ENCODE measurements around the gene MOGAT1. TPM values are rescaled to one million over a fixed set of nuclear protein-coding genes. Genes with fewer than 3 reads are reported as not detected.

The MOGAT1 gene
- total and polyA plus RNA-seq, 9 of the 15 experiments (the other 6 are each of a cell fraction or from before 2014, with no cell fraction given), result not detected

DNA sequence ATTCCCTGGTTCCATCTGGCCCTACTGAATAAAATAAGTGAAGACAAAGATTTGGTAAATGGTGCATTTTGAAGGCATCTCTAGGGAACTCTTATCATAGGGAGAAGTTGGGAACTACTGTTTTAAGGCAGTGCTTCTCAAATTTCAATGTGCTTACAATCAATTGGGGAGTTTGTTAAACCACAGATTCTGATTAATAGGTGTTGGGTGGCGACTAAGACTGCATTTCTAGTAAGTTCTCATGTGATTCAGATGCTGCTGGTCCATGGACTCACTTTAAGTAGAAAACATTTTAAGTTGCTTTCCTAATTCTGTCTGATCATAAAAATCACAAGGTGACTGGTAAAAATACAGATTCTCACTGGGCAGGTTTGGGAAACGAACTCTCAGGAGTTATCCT lies 30.1 kb upstream of the MOGAT1 start (continued):
- TF ChIP-seq, protein P1, sequence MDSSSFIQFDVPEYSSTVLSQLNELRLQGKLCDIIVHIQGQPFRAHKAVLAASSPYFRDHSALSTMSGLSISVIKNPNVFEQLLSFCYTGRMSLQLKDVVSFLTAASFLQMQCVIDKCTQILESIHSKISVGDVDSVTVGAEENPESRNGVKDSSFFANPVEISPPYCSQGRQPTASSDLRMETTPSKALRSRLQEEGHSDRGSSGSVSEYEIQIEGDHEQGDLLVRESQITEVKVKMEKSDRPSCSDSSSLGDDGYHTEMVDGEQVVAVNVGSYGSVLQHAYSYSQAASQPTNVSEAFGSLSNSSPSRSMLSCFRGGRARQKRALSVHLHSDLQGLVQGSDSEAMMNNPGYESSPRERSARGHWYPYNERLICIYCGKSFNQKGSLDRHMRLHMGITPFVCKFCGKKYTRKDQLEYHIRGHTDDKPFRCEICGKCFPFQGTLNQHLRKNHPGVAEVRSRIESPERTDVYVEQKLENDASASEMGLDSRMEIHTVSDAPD (CRISPR knock-in tag; IDR thresholded peaks at IDR 0.05), result no peak
- TF ChIP-seq ZNF3 (CRISPR knock-in tag; IDR thresholded peaks at IDR 0.05) (no peak), POLR2AphosphoS2 (IDR thresholded peaks at IDR 0.05; ENCODE audit: low read length) (no peak), BDP1 (IDR thresholded peaks at IDR 0.05; ENCODE audit: insufficient read depth, insufficient read length) (no peak), ZFX (CRISPR knock-in tag; IDR thresholded peaks at IDR 0.05) (no peak)
- TF ChIP-seq, protein P2, sequence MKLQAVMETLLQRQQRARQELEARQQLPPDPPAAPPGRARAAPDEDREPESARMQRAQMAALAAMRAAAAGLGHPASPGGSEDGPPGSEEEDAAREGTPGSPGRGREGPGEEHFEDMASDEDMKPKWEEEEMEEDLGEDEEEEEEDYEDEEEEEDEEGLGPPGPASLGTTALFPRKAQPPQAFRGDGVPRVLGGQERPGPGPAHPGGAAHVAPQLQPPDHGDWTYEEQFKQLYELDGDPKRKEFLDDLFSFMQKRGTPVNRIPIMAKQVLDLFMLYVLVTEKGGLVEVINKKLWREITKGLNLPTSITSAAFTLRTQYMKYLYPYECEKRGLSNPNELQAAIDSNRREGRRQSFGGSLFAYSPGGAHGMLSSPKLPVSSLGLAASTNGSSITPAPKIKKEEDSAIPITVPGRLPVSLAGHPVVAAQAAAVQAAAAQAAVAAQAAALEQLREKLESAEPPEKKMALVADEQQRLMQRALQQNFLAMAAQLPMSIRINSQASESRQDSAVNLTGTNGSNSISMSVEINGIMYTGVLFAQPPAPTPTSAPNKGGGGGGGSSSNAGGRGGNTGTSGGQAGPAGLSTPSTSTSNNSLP (IDR thresholded peaks at IDR 0.05; ENCODE audit: borderline replicate concordance, low read depth, low read length), result no peak

DNA sequence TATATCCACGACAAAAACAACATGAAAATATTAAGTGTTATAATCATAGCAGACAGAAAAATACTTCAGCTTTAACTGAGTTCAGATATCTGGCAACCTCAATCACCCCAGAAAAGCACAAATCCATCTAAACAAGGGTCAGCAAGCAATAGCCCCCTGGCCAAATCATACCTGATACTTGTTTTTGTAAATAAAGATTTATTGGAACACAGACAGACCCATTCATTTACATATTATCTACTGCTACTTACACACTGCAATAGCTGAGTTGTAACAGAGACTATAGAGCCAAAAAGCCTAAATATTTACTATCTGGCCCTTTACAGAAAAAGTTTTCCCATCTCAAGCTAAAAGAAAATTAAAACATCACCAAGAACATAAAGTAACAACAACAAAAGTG lies 28.3 kb upstream of the MOGAT1 start:
- WGBS (ENCODE audit: insufficient coverage, low coverage, missing lambda C conversion rate), result 84% methylated on average over 1 of the region's 1 CpG
- Histone ChIP-seq H3K9me3 (replicated peaks; ENCODE audit: control insufficient read depth, insufficient read depth, low read depth, low read length) (no peaks in the 10 kb centered on the region), H3K27ac (ENCODE audit: extremely low read depth, low read depth, low read length) (no peak overlapping the region), H3K4me2 (ENCODE audit: insufficient read depth, low read length) (no peak overlapping the region), H3K79me2 (ENCODE audit: control insufficient read depth, insufficient read depth, low read length) (peaks cover 26% of the 10 kb centered on the region), H2AFZ (ENCODE audit: low read depth, low read length) (no peak overlapping the region), H3K36me3 (ENCODE audit: control insufficient read depth, insufficient read depth, low read length) (peaks cover 83% of the 10 kb centered on the region), H3K9ac (ENCODE audit: insufficient read depth in 1 of 2, low read depth in 2 of 2, low read length in 2 of 2) (no peak overlapping the region), H3K27me3 (ENCODE audit: control insufficient read depth in 2 of 2, insufficient read depth in 2 of 2, low read length in 2 of 2) (no peaks in the 10 kb centered on the region), H3K4me1 (replicated peaks in 1 of 2; ENCODE audit: control insufficient read depth in 2 of 2, insufficient read depth in 2 of 2, low read length in 2 of 2) (no peaks in the 10 kb centered on the region; a peak in 1 of 5 replicates), H4K20me1 (replicated peaks; ENCODE audit: control insufficient read depth, insufficient read depth, low read length) (no peaks in the 10 kb centered on the region), H3K4me3 (no peak overlapping the region), H3K9me1 (ENCODE audit: control insufficient read depth, insufficient read depth, low read length) (no peaks in the 10 kb centered on the region)
- no peak for ATAC-seq
- DNase-seq (ENCODE audit: extremely low read depth in 1 of 4, low spot score in 3 of 4), result no peak
- TF ChIP-seq, protein P3, sequence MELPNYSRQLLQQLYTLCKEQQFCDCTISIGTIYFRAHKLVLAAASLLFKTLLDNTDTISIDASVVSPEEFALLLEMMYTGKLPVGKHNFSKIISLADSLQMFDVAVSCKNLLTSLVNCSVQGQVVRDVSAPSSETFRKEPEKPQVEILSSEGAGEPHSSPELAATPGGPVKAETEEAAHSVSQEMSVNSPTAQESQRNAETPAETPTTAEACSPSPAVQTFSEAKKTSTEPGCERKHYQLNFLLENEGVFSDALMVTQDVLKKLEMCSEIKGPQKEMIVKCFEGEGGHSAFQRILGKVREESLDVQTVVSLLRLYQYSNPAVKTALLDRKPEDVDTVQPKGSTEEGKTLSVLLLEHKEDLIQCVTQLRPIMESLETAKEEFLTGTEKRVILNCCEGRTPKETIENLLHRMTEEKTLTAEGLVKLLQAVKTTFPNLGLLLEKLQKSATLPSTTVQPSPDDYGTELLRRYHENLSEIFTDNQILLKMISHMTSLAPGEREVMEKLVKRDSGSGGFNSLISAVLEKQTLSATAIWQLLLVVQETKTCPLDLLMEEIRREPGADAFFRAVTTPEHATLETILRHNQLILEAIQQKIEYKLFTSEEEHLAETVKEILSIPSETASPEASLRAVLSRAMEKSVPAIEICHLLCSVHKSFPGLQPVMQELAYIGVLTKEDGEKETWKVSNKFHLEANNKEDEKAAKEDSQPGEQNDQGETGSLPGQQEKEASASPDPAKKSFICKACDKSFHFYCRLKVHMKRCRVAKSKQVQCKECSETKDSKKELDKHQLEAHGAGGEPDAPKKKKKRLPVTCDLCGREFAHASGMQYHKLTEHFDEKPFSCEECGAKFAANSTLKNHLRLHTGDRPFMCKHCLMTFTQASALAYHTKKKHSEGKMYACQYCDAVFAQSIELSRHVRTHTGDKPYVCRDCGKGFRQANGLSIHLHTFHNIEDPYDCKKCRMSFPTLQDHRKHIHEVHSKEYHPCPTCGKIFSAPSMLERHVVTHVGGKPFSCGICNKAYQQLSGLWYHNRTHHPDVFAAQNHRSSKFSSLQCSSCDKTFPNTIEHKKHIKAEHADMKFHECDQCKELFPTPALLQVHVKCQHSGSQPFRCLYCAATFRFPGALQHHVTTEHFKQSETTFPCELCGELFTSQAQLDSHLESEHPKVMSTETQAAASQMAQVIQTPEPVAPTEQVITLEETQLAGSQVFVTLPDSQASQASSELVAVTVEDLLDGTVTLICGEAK (IDR thresholded peaks at IDR 0.05), result peak; percentile 87
- TF ChIP-seq, protein P3 (CRISPR knock-in tag; IDR thresholded peaks at IDR 0.05), result no peak
- TF ChIP-seq JUNB (CRISPR knock-in tag; conservative IDR thresholded peaks at IDR 0.05), result no peak
- in situ Hi-C loops (cut with MboI) (no loop called here), intact Hi-C loops (cut with micrococcal nuclease) (no loop called here)
- CTCF ChIA-PET (ENCODE audit: low intra/inter-chr PET ratio), result no interaction called here
- no TSS peak for BruUV-seq (replicated peaks)
- POLR2A ChIA-PET, result interaction anchor here (1.8 kb wide), 1 partner anchor 15 kb away, joined by 5 read pairs; no protein-coding TSS in a partner anchor
- FAIRE-seq, result no peak
